ENCODE data around the gene DIAPH2. TPM values are rescaled to one million over a fixed set of nuclear protein-coding genes. Genes with fewer than 3 reads are reported as not detected.
A peak's percentile ranks its signal among the peaks of the same experiment; 100 is the strongest.

Gene DIAPH2
- total RNA-seq: 1 to 10 TPM; 6.8 to 8.1 TPM

DNA sequence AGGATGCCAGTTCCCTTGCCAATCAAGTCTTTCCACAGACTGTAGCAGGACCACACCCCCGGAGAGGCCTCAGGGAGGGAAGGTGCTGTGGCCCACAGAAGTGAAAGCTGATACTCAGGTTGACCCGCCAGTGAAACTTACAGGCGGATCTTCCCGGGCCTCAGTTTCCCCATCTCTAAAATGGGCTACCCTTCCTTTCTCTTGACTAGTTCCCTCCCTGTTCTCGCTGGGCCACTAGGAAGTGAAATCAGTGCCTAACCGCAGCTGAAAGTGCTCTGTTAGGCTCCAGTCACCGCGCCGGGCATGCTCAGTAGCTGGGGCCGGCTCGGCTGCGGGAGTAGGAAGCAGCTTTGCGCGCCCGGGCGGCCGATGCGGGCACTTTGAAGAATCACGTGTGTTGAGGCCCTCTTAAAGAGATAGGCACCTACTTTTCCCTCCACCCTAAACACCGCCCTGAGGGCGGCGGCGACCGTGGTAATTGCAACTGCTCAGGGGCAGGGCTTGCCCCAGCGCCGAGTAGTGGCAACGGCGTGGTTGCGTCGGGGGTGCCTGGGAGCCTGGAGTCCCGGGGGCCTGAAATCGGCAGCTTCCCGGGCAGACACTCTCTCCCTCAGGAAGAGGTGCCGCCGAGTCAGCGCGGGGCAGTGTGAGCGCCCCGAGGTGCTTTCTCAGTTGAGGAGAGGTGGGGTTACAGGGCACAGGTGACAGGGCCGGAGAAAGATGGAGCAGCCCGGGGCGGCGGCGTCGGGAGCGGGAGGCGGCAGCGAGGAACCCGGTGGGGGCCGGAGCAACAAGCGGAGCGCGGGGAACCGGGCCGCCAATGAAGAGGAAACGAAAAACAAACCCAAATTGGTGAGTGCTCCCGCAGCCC lies at the start of gene DIAPH2:
Gene DIAPH2, plus strand, starts transcription at position 504 of the 871 bp plus-strand sequence.
- ATAC-seq (peak; percentile 73 to 86), DNase-seq (ENCODE audit: low spot score in 2 of 2) (peak; percentile 60 to 80)
- H3K36me3 Mint-ChIP-seq: peaks cover 0 to 4% of the 10 kb centered on the region in 2 donors
- no peaks in the 10 kb centered on the region for H3K9me3 Mint-ChIP-seq
- peak within 1 kb of the TSS; percentile 93 to 99 for H3K27ac Mint-ChIP-seq

DNA sequence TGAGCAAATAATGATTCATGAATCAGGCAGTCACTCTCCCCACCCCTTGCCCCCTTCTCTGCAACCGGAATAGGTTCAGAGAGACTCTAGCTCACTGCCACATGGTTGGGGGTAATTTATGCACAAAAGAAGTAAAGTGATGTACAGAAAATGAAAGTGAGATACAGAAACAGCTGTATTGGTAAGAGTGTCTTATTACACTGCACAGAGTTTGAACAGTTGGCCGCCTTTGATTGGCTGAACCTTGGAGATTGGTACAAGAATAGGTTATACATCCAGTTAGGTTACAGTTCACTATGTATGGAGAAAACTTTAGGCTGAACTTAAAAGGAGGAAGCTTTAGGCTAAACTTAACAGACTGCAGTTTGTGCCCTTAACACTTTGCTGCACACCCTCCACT lies 34.6 kb upstream of the DIAPH2 start:
- no peak for ATAC-seq
- no peaks in the 10 kb centered on the region for H3K36me3 Mint-ChIP-seq

DNA sequence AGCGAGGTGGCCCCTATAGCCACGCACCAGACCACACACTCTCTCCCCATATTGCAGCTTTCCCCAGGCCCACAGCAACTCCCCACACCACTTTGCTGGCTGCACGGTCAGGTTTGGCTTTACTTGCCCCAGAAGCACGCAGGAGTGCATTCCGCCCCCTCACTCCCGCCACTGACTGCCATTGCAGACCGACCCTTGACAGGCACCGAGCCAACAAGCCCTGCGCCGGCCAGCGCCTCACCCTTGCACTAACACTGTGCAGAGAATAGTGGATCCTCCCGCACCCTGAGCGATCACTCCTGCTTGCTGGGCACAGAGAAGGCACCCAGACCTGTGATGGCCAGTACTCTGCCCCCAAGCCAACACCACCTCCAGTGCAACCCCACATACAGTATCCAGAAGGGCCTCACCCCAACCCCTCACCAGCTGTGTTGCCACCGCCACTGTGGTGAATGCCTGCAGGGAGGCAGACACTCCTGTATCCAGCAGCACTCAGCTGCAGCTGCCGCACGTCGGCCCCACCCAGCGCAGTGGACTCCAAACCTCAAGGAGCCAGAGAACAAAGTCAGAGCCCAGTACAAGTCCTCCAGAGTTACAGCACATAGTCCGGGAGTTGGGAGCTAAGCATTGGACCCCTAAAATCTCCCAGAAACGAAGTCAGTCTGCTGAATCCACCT lies 28.6 kb upstream of the DIAPH2 start:
- no peak for DNase-seq (ENCODE audit: low spot score in 2 of 2)
- H3K27ac Mint-ChIP-seq: no peak overlapping the region
- H3K36me3 Mint-ChIP-seq: no peaks in the 10 kb centered on the region
- no peak for ATAC-seq
- H3K9me3 Mint-ChIP-seq: no peaks in the 10 kb centered on the region

More for the DNA sequence above, 34.6 kb upstream of the DIAPH2 start:
- Mint-ChIP-seq H3K27ac (no peak overlapping the region), H3K9me3 (no peaks in the 10 kb centered on the region)
- no peak for DNase-seq (ENCODE audit: low spot score in 2 of 2)

DNA sequence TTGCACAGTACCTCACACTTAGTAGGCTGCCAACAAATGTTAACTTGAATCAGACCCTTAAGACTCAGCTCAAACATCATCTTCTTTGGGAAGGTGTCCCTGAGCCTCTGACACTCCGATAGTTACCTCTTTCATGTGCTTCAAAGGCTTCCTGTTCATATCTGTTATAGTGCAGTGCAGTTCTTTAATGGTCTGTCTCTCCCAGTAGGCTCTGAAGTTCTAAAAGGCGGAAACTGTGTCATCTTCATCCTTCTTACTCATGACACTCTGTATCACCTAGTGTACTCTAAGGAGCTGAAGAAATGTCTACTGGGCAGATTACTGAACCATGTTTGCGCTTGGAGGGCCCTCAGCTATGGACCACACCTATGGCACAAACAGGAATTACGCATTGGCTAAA lies 2.1 kb upstream of the DIAPH2 start:
- Mint-ChIP-seq H3K36me3 (peaks cover 0 to 4% of the 10 kb centered on the region in 2 donors), H3K27ac (no peak overlapping the region), H3K9me3 (no peaks in the 10 kb centered on the region)
- DNase-seq (ENCODE audit: low spot score in 2 of 2) (no peak), ATAC-seq (peak; percentile 48 to 72)

DNA sequence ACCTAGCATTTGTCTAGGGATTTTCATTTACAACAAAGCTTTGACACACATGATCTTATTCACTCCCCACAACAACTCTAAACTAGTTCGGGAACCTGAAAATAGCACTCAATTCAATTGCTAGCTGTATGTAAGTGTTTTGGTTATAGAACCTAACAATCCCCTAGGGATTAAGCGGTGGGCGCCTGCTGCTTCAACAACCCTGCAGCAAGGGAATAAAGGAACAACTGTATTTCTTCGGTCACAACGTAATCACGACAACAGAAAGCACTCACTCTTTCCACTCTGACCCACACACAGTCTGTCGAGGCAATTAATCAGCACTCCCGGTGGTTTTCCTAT lies 674 bp upstream of the DIAPH2 start:
- no peak for DNase-seq (ENCODE audit: low spot score in 2 of 2)
- Mint-ChIP-seq H3K27ac (peak overlapping the region in 1 of 2 donors; percentile 99), H3K9me3 (no peaks in the 10 kb centered on the region), H3K36me3 (peaks cover 0 to 4% of the 10 kb centered on the region in 2 donors)
- no peak for ATAC-seq

- peak; percentile 23 to 64 for DNase-seq (ENCODE audit: low spot score in 2 of 2)
- Mint-ChIP-seq H3K36me3 (peaks cover 0 to 4% of the 10 kb centered on the region in 2 donors), H3K27ac (peak overlapping the region; percentile 81 to 99), H3K9me3 (no peaks in the 10 kb centered on the region)
- ATAC-seq: peak; percentile 58 to 67
Observed at GRCh38 chrX:96685210-96686099, 813 bp downstream of the DIAPH2 start.

DNA sequence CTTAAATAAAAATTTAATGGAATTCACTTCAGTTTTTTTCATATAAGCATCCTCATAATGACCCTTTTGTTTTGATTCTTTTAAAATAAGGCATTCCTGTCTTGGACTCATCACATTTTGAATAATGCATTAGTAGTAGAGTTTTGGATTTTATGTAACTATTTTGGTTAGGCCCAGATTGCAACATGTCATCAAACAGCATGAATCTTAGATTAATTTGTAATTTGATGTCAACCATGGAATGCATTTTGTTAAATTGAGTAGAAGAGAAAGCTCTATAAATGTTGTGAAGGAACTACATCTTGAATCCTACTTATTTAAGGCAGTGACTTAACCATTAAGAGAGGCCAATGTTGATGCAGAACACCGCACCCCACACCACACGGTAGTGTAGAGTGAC lies 3.1 kb downstream of the DIAPH2 start:
- no peak overlapping the region for H3K27ac Mint-ChIP-seq
- no peak for DNase-seq (ENCODE audit: low spot score in 2 of 2)
- ATAC-seq: no peak
- H3K36me3 Mint-ChIP-seq: peaks cover 0 to 4% of the 10 kb centered on the region in 2 donors
- no peaks in the 10 kb centered on the region for H3K9me3 Mint-ChIP-seq

- H3K36me3 Mint-ChIP-seq: peaks cover 0 to 4% of the 10 kb centered on the region in 2 donors
- H3K27ac Mint-ChIP-seq: no peak overlapping the region
- no peak for DNase-seq (ENCODE audit: low spot score in 2 of 2)
- no peak for ATAC-seq
- H3K9me3 Mint-ChIP-seq: no peaks in the 10 kb centered on the region
Observed at GRCh38 chrX:96688789-96689188, 4.1 kb downstream of the DIAPH2 start.

GRCh38 chrX:96689991-96690390 lies 5.3 kb downstream of the DIAPH2 start:
- Mint-ChIP-seq H3K36me3 (no peaks in the 10 kb centered on the region), H3K27ac (no peak overlapping the region), H3K9me3 (no peaks in the 10 kb centered on the region)
- DNase-seq (ENCODE audit: low spot score in 2 of 2) (no peak), ATAC-seq (no peak)

- no peak overlapping the region for H3K27ac Mint-ChIP-seq
- no peak for ATAC-seq
- no peak for DNase-seq (ENCODE audit: low spot score in 2 of 2)
- no peaks in the 10 kb centered on the region for H3K36me3 Mint-ChIP-seq
- no peaks in the 10 kb centered on the region for H3K9me3 Mint-ChIP-seq
Observed at GRCh38 chrX:96692454-96692853, 7.8 kb downstream of the DIAPH2 start.

DNA sequence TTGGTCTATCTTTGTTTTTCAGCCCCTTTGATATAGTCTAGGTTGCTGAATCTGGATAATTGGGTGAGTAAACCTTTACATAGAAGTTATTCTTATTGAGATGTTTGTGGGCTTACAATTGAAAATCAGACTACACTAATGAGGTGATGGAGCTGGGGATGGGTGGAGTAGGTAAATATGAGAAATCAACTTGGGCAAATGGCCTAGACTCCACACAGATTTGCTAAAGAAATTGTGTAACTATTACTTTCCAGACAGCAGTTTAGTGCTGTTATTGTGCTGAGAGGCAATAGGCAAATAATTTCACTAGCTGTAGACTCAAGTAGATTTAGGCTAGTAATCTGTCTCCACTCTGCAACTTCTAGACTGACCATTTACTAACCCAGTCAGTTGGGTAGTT lies 8.2 kb downstream of the DIAPH2 start:
- DNase-seq (ENCODE audit: low spot score in 2 of 2) (no peak), ATAC-seq (no peak)
- Mint-ChIP-seq H3K9me3 (no peaks in the 10 kb centered on the region), H3K27ac (no peak overlapping the region), H3K36me3 (no peaks in the 10 kb centered on the region)

GRCh38 chrX:96693407-96693806 lies 8.8 kb downstream of the DIAPH2 start:
- no peak overlapping the region for H3K27ac Mint-ChIP-seq
- ATAC-seq: no peak
- no peaks in the 10 kb centered on the region for H3K36me3 Mint-ChIP-seq
- H3K9me3 Mint-ChIP-seq: no peaks in the 10 kb centered on the region
- DNase-seq (ENCODE audit: low spot score in 2 of 2): no peak

DNA sequence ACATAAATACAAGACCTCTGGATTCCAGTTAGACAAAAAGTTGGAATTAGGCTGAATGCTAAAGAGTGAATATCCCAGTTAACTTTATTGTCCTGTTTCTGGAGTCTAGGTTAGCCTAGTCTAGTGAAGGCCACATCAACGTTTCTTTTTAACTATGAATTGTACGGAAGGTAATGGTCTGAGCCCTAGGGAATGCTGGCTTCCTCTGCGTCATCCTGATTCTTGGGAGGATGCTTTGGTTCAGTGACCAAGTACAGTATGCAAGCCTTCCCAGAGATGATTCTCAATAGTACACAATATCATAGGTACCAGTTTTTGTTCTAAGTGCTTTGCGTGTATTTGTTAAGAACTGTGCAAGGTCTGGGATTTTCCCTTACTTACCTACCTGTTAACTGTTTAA lies 11.8 kb downstream of the DIAPH2 start:
- Mint-ChIP-seq H3K9me3 (no peaks in the 10 kb centered on the region), H3K36me3 (no peaks in the 10 kb centered on the region), H3K27ac (no peak overlapping the region)
- no peak for DNase-seq (ENCODE audit: low spot score in 2 of 2)
- no peak for ATAC-seq

GRCh38 chrX:96700625-96701024 lies 16.0 kb downstream of the DIAPH2 start:
- no peaks in the 10 kb centered on the region for H3K36me3 Mint-ChIP-seq
- no peaks in the 10 kb centered on the region for H3K9me3 Mint-ChIP-seq
- DNase-seq (ENCODE audit: low spot score in 2 of 2) (no peak), ATAC-seq (no peak)
- no peak overlapping the region for H3K27ac Mint-ChIP-seq

- no peaks in the 10 kb centered on the region for H3K9me3 Mint-ChIP-seq
- H3K27ac Mint-ChIP-seq: no peak overlapping the region
- no peaks in the 10 kb centered on the region for H3K36me3 Mint-ChIP-seq
- no peak for ATAC-seq
- no peak for DNase-seq (ENCODE audit: low spot score in 2 of 2)
Observed at GRCh38 chrX:96703379-96703778, 18.7 kb downstream of the DIAPH2 start.

DNA sequence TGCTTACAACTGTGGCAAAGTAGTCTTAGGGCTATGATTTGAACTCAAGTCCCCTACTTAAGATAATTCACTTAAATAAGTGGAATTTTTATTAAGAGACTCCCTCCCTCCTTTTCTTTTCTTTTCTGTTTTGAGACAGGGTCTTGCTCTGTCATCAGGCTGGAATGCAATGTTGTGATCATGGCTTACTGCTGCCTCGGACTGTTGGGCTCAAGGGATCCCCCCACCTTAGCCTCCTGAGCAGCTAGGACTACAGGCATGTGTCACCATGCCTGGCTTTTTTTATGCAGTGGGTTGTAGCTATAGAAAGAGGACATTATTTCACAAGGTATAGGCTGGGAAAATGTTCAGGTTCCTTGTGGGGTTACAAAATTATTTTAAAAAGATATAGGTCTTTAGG lies 19.2 kb downstream of the DIAPH2 start:
- DNase-seq (ENCODE audit: low spot score in 2 of 2): no peak
- H3K9me3 Mint-ChIP-seq: no peaks in the 10 kb centered on the region
- no peak for ATAC-seq
- no peak overlapping the region for H3K27ac Mint-ChIP-seq
- H3K36me3 Mint-ChIP-seq: no peaks in the 10 kb centered on the region

DNA sequence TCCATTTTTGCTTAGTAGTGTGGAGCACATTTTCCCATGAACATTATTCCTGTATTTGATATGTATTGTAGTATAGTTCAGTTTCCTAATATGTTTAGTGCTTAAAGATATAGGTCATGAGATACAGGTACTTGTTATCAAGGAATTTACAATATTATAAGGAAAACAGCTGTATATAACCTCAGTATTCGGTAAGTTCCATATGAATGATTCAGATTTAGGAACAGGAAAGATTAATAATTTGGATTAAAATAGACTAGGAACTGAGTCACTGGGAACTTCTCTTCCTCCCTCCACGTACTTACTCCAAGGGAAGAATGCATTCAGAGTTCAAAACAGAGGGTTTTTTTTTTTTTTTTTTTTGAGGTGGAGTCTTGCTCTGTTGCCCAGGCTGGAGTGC lies 20.0 kb downstream of the DIAPH2 start:
- no peak overlapping the region for H3K27ac Mint-ChIP-seq
- H3K9me3 Mint-ChIP-seq: no peaks in the 10 kb centered on the region
- no peak for ATAC-seq
- no peaks in the 10 kb centered on the region for H3K36me3 Mint-ChIP-seq
- no peak for DNase-seq (ENCODE audit: low spot score in 2 of 2)

Data from activated naive CD4-positive, alpha-beta T cell treated with anti-CD3 and anti-CD28 coated beads, Interleukin-2, amount 50 U/mL, for 72 hours (primary cell).